Stimulated activated CD4-positive, alpha-beta T cell treated with anti-CD3 and anti-CD28 coated beads, Interleukin-2, amount 100 ng/mL, for 24 hours (primary cell): ENCODE measurements around the gene RUNX2.
"Not testable (repeated sequence)": the region's sequence is repeated elsewhere in the genome, so short reads cannot be mapped to it uniquely, and the experiment has no call there.

ENCODE experiments used
- DNase-seq, 2 donors: peaks; one replicate each; pipeline ENCODE4 v3.0.0-alpha.2; 2020

The RUNX2 gene

DNA sequence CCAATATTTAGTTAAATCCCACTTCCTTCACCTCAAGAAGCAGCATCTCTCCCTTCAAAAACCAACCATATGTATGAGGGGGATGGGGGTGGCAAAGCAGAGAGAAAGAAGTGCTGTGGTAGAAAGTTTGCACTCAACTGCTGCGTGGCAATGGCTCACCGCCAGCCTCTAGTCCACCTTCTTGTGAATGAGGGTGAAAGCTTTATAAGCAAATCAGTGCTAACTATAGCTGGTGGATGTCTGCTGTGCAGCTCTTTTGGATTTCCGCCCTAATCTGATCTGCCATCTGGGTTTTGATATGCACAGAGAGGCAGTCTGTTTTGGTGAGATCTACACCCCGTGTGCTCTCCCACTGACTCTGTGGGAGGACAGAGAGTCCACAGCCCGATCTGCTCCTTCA, 330.8 kb downstream of the RUNX2 start:
- DNase-seq: no peak

DNA sequence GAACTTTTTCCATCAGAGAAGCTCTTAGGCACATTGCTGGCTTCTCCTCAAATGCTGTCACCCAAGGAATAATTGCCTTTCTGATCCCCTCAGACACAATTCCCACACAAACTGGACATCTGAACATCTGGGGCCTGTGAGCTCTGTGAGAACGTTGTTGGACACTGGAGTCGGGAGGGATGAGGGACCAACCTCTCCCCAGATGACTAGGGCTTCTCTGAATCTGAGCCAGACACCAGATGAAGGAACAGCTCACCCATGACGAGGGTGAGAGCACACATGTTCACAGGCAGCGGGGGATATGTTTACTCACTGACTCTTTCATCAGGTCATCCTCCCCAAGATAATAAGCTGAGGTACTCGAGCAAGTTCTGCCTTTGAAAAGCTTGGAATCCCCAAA, 333.5 kb downstream of the RUNX2 start:
- no peak for DNase-seq

DNA sequence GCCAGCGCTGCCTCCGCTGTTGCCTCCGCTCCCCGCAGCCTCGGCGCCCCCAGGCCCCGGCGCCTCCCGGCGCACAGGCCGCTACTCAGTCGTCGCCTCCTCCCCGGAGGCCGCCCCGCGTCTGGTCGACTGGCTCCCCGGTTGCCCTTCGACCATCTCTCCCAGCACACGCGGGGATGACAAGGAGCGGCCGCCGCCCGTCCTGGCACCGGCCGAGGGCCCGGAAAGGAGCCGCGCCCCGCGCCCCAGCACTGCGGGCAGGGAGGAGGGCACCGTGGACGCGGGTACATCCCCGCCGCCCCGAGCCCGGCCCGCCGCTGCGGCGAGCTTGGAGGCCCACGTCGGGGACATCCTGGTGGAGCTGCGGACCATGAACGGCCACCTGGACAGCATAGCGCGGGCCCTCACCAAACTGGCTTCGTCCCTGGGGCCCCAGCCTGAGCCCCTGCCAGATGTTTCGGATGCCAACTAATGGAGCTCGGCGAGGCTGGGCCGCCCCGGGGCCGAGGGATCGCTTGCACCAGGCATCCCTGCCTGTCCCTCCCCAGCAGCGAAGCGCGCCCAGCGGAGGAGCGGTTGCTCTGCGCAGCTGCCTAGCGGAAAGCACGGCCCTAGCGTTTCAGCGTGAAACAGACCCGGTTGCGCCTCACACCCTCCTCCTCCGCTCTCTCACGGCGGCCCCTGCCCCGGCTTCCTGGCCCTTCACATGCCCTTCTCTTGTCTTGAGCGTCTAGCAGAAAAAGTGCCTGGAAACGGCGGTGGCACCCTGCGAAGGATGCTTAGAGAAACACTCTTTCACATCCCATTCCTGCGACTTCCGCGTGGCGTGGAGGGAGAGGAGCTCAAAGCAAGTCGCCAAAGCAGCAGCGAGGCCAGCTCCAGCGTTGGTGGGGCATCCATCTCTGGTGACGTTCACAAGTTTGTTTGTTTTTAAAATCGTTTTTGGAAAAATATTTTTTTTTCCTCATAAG, 335.4 kb downstream of the RUNX2 start:
- DNase-seq: peak; percentile 55 to 67

- no peak for DNase-seq
These were observed 336.6 kb downstream of the RUNX2 start for GRCh38 chr6:45664707-45665106.

DNA sequence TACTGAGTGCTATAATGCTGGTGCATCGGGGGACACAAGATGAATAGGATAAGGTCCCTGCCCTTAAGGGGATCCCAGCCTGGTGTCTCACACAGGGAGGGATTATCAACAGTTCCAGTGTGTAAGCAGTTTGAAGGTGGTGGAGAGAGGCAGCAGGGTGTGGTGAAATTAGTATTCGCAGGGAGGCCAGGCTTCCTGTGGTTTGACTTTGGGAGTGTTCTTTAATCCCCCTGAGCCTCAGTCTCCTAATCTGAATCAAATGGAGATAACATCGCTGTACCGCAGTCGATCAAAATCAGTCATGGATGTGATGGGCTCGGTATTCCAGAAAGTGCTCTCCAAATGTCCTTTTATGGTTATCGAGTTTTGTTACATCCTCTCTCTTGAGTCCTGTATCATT, 337.7 kb downstream of the RUNX2 start:
- DNase-seq: no peak

DNA sequence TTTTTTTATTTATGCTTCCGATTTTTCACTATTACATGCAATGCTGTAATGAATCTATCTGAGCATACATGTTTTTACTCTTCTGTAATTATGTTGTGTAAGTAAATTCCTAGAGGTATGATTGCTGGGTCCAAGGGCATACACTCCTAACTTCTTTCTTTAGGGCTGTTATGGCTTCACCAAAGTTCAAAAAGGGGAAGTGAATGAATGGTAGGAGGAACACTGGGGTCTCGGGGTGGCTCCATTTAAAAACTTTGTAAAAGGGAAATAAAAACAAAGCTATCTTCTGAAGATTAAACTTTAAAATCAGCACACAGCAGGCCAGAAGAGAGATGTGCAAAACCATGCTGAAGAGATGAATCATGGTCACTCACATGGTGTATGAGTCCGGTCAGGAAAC, 338.7 kb downstream of the RUNX2 start:
- no peak for DNase-seq

DNA sequence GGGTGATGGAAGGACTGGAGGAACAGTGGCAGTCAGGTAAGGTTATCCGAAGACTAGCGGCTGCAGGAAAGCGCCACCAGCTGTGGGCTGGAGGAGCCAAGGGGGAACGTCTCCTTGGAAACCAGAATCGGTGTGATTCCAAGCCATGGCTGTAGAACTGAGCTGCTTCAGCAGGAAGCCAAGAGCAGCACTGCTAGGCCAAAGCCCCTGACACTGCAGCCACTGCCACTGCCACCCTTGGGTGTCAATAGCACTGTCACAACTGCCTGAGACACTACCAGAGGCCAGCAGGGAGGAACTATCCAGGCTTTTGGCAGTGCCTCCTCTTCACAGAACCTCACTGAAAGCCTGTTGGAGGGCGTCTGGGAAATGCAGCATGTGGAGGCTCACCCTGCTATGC, 339.2 kb downstream of the RUNX2 start:
- DNase-seq: no peak

DNA sequence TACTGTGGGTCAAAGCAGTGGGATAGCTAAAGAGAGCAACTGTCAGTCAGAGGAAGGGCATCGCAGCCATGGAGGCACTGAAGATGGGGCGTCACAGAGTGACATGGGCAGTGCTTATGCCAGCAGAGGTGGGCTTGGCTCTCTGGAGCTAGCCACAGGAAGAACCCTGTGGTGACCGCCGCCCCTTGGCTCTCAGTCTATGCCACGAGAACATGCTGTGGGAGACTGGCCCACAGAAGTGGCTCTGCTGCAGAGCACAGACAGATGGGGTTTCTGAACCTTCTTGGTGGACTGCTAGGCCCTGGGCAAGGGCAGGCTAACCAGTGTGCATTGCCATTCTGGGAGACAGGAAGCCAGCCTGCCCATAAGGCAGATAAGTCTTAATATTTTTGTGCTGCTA, 339.6 kb downstream of the RUNX2 start:
- no peak for DNase-seq

- DNase-seq: no peak
These were observed 340.6 kb downstream of the RUNX2 start for GRCh38 chr6:45668705-45669104.

GRCh38 chr6:45673167-45673566, 345.0 kb downstream of the RUNX2 start:
- DNase-seq: not testable (repeated sequence)

DNA sequence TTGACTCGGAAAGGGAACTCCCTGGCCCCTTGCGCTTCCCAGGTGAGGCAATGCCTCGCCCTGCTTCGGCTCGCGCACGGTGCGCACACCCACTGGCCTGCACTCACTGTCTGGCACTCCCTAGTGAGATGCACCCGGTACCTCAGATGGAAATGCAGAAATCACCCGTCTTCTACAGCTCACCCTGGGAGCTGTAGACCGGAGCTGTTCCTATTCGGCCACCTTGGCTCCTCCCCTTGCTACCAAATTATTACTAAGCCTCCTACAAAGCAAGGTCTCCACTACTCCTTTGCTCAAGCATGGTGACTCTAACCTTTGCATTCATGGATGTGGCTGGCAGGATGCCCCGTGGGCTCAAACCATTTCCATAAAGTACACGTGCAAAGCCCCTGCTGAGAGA, 347.0 kb downstream of the RUNX2 start:
- DNase-seq: not testable (repeated sequence)

DNA sequence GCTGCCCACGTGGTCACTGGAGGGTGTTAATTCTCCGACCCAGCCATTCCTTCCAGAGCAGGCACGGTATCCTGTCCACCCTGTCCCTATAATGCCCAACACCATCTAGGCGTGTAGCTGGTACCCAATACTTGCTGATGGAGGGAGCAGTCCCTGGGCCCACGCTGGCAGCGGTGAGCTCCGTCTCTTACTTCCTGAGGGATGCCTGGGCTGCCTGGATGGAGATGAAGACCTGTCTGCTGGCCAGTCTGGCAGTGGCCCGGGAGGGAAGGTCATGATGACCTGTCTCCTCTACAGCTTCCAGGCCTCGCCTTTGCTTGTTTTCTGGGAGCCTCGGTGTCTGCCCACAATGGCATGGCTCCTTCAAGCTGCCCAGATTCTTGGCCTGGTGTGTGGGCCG, 347.5 kb downstream of the RUNX2 start:
- DNase-seq: no peak

DNA sequence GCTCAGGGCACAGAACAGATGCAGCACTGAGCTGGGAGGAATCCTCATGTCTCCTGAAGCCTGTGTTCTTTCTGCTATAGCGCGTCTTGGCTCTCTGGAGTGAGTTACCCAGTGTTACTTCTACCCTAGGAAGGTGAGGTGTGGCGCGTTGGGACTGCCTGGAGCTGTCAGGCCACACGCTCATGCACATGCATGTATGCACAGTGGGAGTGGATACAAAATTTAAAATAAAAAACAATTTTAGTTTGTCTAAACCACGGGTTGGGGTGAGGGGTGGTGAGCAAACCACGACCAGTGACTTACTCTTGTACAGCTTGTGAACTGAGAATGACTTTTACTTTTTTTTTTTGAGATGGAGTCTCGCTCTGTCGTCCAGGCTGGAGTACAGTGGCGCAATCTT, 348.2 kb downstream of the RUNX2 start:
- no peak for DNase-seq

GRCh38 chr6:45677381-45678284, 349.5 kb downstream of the RUNX2 start:
- DNase-seq: peak in 1 of 2 donors; percentile 46

DNA sequence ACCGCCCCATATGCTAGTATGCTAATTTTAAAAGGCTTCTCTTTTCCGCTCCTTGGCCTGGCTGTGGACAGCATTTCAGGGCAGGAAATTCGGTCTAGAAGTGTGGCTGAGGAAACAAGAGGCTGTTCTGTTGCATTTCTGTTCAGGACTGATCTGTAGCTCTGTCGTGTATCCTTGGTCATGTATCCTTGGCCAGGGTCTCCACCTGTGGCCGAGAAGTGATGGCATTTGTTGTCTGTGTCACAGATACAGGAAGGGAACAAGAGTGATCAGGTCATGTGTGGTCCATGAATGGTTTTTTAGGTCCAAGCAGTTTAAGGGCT, 350.1 kb downstream of the RUNX2 start:
- DNase-seq: no peak

DNA sequence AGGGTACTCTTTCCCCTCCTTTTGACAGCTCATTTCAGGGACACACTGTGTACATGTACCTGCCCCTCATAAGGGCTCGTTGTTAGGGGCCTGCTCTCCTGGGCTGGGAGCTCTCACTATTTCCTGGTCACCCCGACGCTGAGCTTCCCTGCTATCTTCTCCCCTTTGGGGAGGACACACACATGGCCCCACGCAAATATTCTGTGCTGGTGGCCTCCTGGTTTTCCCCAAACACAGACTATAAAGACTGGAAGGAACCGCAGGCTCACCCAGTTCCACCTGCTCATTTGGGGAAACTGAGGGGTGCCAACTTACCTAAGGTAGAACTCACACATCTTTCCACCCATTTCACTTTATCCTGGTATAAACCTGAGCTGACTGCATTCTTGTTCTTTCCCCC, 351.0 kb downstream of the RUNX2 start:
- DNase-seq: no peak

DNA sequence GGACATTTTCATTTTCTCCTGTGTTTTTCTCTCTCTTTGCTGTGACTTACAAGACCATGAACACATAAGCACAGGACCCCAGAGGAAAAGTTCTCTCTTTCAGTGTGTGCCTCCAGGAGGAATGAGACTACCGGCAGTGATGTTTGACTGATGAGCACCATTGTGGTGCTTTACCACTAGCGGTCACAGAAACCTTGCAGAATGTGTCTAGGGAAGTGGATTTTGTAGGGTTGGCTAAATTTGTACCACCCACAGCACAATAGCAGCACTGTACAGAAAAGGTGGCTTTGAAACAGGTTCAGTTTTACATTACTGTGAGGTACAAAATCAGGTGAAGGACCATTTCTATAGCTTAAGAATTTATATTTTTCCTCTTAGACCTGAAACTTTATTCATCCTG, 351.5 kb downstream of the RUNX2 start:
- DNase-seq: no peak

DNA sequence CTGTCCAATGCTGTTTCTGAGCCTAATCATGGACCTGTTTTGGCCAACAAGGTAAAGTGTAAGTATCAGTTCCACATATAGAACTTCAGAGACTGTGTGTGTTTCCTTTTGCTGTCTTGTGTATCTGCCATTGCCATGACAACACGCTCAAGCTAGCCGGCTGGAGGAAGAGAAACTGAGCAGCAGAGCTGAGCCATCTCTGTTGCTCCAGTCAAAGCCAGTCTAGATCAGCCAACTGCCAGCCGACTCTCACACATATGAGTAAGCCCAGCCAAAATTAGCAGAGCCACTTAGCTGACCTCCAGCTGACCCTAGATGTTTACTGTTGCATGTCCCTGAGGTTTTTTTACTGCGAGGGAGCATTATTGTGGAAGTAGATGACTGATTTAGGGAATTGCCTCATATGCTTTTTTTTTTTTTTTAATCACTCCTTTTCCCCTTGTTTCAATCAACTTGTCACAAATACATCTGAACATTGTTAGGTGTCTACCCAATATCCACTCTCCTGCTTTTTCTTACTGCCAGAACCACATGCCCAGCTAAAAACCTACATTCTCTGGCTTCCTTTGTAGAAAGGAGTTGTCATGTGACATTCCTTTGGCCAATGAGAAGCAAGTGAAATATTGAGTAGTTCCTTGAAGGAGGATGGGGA, 353.9 kb downstream of the RUNX2 start:
- peak; percentile 33 to 49 for DNase-seq

- DNase-seq: no peak
These were observed 356.3 kb downstream of the RUNX2 start for GRCh38 chr6:45684476-45684875.

DNA sequence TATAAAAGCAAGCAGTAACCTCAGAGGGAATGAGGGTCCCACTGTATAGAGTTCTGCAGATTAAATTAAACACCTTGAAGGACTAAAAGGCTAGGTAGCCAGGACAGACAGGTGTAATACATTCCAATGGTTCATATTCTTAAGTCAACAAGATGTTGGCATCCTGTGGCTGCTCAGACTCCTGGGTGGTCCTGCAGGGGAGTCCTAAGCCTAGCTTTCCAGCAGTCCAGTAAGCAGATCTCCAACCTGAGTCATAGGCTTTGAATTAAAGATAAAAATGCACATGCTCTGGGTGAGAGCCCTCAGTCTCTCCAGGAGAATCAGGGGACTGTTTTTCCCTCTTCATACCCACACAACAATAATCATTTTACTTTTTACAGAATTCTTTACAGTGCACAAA, 356.9 kb downstream of the RUNX2 start:
- no peak for DNase-seq

DNA sequence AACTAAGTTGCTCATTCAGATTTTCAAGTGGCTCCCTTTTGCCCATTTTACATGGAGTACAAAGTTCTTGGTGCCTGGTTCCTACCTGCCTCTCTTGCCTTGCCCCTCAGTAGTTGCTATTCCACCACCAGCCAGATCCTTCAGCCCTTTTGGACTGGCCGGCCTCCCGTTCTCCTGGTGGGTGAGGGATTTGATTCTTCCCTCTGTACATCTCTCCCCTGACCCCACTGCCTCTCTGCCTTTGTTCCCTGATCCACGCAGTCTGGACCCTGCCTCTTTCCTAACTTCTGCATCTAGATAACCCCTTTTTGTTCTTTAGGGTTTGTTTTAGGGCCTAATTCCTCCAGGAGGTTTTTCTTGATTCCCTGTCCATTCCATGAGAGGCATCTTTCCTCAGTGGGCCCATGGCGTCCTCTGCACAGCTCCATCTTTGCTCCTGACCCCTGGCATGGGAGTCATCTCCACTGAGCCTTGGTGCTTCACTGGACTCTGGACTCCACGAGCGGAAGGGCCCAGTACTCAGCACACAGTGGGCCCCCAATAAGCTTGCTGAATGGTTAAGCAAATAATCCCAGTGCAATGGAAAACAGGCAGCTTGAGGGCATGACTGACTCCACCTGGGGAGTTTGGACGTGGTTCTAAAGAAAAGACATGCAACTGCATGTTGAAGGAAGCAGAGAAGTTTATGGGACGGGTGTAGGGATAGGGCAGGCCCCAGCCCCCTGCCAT, 358.9 kb downstream of the RUNX2 start:
- DNase-seq: no peak

DNA sequence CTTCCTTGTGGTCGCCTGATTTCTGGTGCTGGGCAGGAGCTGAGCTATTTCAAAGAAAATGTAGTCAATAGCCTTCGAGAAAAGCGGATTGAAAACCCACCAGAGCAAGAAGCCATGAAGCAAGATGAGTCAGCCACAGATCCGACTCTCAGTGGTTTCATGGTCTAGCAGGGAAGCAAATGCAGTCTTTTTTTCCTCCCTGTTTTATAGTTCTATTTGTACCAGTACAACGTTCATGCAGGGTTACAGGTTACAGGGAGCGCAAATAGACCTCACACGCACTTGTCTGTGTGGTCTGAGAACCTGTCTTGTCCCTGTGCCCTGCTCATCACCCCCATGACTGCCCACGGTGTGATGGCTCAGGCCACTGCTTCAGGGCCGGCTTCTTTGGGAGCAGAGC, 359.4 kb downstream of the RUNX2 start:
- no peak for DNase-seq

- DNase-seq: no peak
These were observed 360.1 kb downstream of the RUNX2 start for GRCh38 chr6:45688180-45688579.
